ENCODE data around the gene SNIP1.

Gene SNIP1

GRCh38 chr1:37574834-37575480 is 20.9 kb upstream of the SNIP1 start:
- H3K4me2 ChIP-seq (ENCODE audit: low read depth, low read length) = no peak overlapping the region
- no peak for DNase-seq
- no peaks in the 10 kb centered on the region for H3K9me3 ChIP-seq (replicated peaks; ENCODE audit: insufficient read depth, low read length)
- no peak for TF ChIP-seq EZH2phosphoT487 (IDR thresholded peaks at IDR 0.05; ENCODE audit: low read length)
- no peak for TF ChIP-seq CTCF (IDR thresholded peaks at IDR 0.05; ENCODE audit: low read length)
- TF ChIP-seq EZH2 (optimal IDR thresholded peaks at IDR 0.05; ENCODE audit: low read depth, low read length) = no peak
- peaks cover 33% of the 10 kb centered on the region for H3K4me1 ChIP-seq (ENCODE audit: low read length)
- H3K4me3 ChIP-seq (ENCODE audit: low read length) = no peak overlapping the region
- H2AFZ ChIP-seq (ENCODE audit: low read length) = no peak overlapping the region
- H3F3A ChIP-seq (ENCODE audit: insufficient read depth, low read length) = peaks cover 30% of the 10 kb centered on the region
- H3K9me2 ChIP-seq (replicated peaks; ENCODE audit: insufficient read depth, low read length) = no peaks in the 10 kb centered on the region
- peaks cover 12% of the 10 kb centered on the region; the same call in 1 of the 2 replicates for H3K36me3 ChIP-seq (replicated peaks; ENCODE audit: insufficient read depth, low read length)
- H3K27ac ChIP-seq (ENCODE audit: low read length) = no peak overlapping the region
- H3K9ac ChIP-seq (ENCODE audit: low read length) = no peak overlapping the region
- peaks cover 7% of the 10 kb centered on the region for H3K79me2 ChIP-seq (ENCODE audit: low read length)
- H3K27me3 ChIP-seq (replicated peaks; ENCODE audit: insufficient read depth, low read length) = no peaks in the 10 kb centered on the region
- no peaks in the 10 kb centered on the region for H4K20me1 ChIP-seq (ENCODE audit: insufficient read depth, low read length)

GRCh38 chr1:37570528-37571334 is 16.6 kb upstream of the SNIP1 start:
- H3K36me3 ChIP-seq (replicated peaks; ENCODE audit: insufficient read depth, low read length) = peaks cover 33% of the 10 kb centered on the region; the same call in 1 of the 2 replicates
- no peaks in the 10 kb centered on the region for H3K9me2 ChIP-seq (replicated peaks; ENCODE audit: insufficient read depth, low read length)
- peak overlapping the region; percentile 64; the same call in 1 of the 2 replicates for H3K27ac ChIP-seq (ENCODE audit: low read length)
- H3F3A ChIP-seq (ENCODE audit: insufficient read depth, low read length) = peaks cover 30% of the 10 kb centered on the region
- H2AFZ ChIP-seq (ENCODE audit: low read length) = no peak overlapping the region
- H3K4me1 ChIP-seq (ENCODE audit: low read length) = peaks cover 36% of the 10 kb centered on the region
- 0 out of 2 replicates have a peak, but pooled peaks cover 5% of the 10 kb centered on the region for H3K79me2 ChIP-seq (ENCODE audit: low read length)
- peak overlapping the region; percentile 62 for H3K4me2 ChIP-seq (ENCODE audit: low read depth, low read length)
- no peaks in the 10 kb centered on the region for H4K20me1 ChIP-seq (ENCODE audit: insufficient read depth, low read length)
- no peaks in the 10 kb centered on the region for H3K9me3 ChIP-seq (replicated peaks; ENCODE audit: insufficient read depth, low read length)
- H3K27me3 ChIP-seq (replicated peaks; ENCODE audit: insufficient read depth, low read length) = no peaks in the 10 kb centered on the region
- peak; percentile 70 for DNase-seq
- H3K4me3 ChIP-seq (ENCODE audit: low read length) = peak overlapping the region; percentile 30; the same call in 1 of the 2 replicates
- no peak for TF ChIP-seq EZH2 (optimal IDR thresholded peaks at IDR 0.05; ENCODE audit: low read depth, low read length)
- H3K9ac ChIP-seq (ENCODE audit: low read length) = peak overlapping the region; percentile 9; the same call in 1 of the 2 replicates

- no peak overlapping the region for H3K27ac ChIP-seq (ENCODE audit: low read length)
- H3F3A ChIP-seq (ENCODE audit: insufficient read depth, low read length) = peaks cover 20% of the 10 kb centered on the region
Measured at GRCh38 chr1:37567023-37567422, 12.9 kb upstream of the SNIP1 start.

More at GRCh38 chr1:37567023-37567422, 12.9 kb upstream of the SNIP1 start:
- peaks cover 20% of the 10 kb centered on the region for H3K4me1 ChIP-seq (ENCODE audit: low read length)
- H3K9me2 ChIP-seq (replicated peaks; ENCODE audit: insufficient read depth, low read length) = no peaks in the 10 kb centered on the region
- H3K27me3 ChIP-seq (replicated peaks; ENCODE audit: insufficient read depth, low read length) = no peaks in the 10 kb centered on the region
- no peak overlapping the region for H3K9ac ChIP-seq (ENCODE audit: low read length)
- no peak overlapping the region for H2AFZ ChIP-seq (ENCODE audit: low read length)
- no peak for TF ChIP-seq CTCF (IDR thresholded peaks at IDR 0.05; ENCODE audit: low read length)
- TF ChIP-seq EZH2 (optimal IDR thresholded peaks at IDR 0.05; ENCODE audit: low read depth, low read length) = no peak
- no peak for TF ChIP-seq EZH2phosphoT487 (IDR thresholded peaks at IDR 0.05; ENCODE audit: low read length)
- no peaks in the 10 kb centered on the region for H4K20me1 ChIP-seq (ENCODE audit: insufficient read depth, low read length)
- peaks cover 23% of the 10 kb centered on the region; the same call in 1 of the 2 replicates for H3K36me3 ChIP-seq (replicated peaks; ENCODE audit: insufficient read depth, low read length)
- H3K4me2 ChIP-seq (ENCODE audit: low read depth, low read length) = no peak overlapping the region
- H3K9me3 ChIP-seq (replicated peaks; ENCODE audit: insufficient read depth, low read length) = no peaks in the 10 kb centered on the region
- DNase-seq = no peak
- H3K4me3 ChIP-seq (ENCODE audit: low read length) = no peak overlapping the region
- no peaks in the 10 kb centered on the region for H3K79me2 ChIP-seq (ENCODE audit: low read length)

All from MM.1S (cell line).